ENCODE data around the gene MAGI1.

MAGI1 gene

DNA sequence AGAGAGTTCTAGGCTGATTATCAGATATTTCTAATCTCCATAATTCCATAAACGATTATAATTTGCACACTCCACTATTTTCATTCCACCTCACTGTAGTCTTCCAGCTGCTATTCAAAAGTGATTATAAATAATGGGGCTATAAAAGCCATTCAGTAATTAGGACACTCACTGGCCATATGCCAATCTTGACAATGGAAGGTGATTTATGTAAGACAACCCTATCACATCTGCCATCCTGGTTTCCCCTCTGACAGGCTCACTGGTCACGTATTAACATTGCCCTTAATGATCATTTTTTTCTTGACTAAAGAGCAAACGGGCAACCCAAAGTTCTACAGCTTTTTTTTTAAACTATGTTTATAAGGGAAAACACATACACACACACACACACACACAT, 402.4 kb downstream of the MAGI1 start:
- H3K36me3 ChIP-seq (ENCODE audit: insufficient read depth, low read length), result no peaks in the 10 kb centered on the region
- peaks cover 20% of the 10 kb centered on the region for H3K4me1 ChIP-seq (ENCODE audit: insufficient read depth, low read length)
- H3K9ac ChIP-seq (ENCODE audit: low read depth, low read length), result no peak overlapping the region
- no peaks in the 10 kb centered on the region for H3K9me3 ChIP-seq (ENCODE audit: control insufficient read depth, insufficient read depth, low read length)

DNA sequence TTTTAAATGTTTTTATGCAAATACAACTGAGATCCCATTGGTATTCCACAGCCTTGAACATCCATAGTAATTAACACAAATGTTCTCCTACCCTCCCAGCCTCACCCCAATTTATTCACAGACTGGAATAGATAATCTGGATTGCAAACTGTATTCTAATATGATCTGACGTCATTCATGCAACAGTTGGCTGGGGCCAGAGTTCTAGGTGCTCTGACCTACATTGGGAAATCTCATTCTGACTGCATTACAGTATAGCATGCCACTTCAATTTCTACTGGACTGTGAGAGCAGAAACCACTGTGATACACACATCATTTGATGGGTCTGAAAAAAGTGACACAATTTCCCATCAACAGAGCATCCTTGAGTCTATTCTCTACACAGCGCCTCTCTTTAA, 403.1 kb downstream of the MAGI1 start:
- Histone ChIP-seq H3K36me3 (ENCODE audit: insufficient read depth, low read length) (no peaks in the 10 kb centered on the region), H3K9ac (ENCODE audit: low read depth, low read length) (no peak overlapping the region), H3K4me1 (ENCODE audit: insufficient read depth, low read length) (peaks cover 14% of the 10 kb centered on the region; the same call in 1 of the 2 replicates), H3K9me3 (ENCODE audit: control insufficient read depth, insufficient read depth, low read length) (no peaks in the 10 kb centered on the region)

DNA sequence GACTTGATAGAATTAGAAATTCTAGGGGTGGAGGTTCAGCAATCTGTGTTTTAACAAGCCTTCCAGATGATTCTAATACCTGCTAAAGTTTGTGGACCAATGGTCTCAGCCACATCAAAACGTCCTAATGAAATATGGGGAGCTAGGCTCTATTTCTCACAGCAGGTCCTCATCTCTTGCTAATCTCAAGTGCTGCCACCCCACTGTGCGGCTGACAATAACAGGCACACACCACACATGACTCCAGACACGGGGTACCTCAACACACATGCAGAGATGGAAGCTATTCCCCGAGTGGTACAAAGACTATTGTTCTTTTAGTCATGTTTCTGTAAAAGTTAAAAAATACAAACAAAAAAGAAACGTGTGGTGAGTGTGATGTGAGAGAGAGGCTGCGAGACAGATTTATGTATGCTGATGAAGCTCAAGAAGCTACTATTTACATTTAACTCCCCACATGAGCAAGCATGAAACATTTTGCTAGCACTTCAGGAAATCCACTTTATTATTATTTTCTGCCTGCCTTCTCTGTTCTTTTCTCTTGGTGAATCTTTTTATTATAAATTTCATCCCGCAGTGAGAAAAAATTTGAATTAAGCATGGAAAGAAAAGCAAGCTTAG, 405.6 kb downstream of the MAGI1 start:
- Histone ChIP-seq H3K4me1 (ENCODE audit: insufficient read depth, low read length) (peaks cover 9% of the 10 kb centered on the region; the same call in 1 of the 2 replicates), H3K36me3 (ENCODE audit: insufficient read depth, low read length) (no peaks in the 10 kb centered on the region), H3K9me3 (ENCODE audit: control insufficient read depth, insufficient read depth, low read length) (no peaks in the 10 kb centered on the region), H3K9ac (ENCODE audit: low read depth, low read length) (no peak overlapping the region)

DNA sequence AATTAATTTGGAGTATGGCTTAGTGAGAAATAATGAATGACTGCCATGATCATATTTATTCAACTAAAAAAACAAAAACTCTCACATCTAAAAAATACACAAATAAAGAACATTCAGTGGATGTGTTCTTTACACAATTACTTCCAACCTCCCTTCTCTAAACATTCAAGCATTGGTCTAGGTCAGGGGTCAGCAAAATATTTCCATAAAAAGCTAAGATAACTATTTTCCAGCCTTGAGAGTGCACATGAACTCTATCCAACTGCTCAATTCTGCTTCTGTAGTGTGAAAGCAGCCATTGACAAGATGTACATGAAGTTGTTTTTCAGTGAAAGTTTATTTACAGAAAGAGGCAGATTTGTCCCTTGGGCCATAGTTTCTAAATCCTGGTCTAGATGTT, 406.3 kb downstream of the MAGI1 start:
- Histone ChIP-seq H3K36me3 (ENCODE audit: insufficient read depth, low read length) (no peaks in the 10 kb centered on the region), H3K4me1 (ENCODE audit: insufficient read depth, low read length) (peaks cover 9% of the 10 kb centered on the region; the same call in 1 of the 2 replicates), H3K9me3 (ENCODE audit: control insufficient read depth, insufficient read depth, low read length) (no peaks in the 10 kb centered on the region), H3K9ac (ENCODE audit: low read depth, low read length) (no peak overlapping the region)

DNA sequence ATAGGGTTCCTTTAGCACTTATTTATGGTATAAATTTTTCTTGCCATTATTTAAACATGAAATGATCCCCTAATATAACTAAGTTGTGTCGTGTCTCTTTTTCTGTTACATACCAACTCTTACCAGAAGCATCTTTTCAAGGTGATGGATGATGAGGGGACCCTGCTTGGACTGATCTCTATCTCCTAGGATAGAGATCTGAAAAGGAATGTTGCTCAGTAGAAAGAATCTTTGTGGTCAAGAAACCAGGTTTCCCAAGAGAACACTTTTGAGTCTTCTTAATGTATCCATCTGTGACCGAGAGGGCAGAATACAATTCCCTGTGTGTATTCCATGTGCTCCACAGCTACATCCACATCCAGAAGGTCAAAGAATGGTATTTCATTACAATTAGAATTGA, 409.7 kb downstream of the MAGI1 start:
- H3K9me3 ChIP-seq (ENCODE audit: control insufficient read depth, insufficient read depth, low read length), result no peaks in the 10 kb centered on the region
- no peaks in the 10 kb centered on the region for H3K36me3 ChIP-seq (ENCODE audit: insufficient read depth, low read length)
- H3K4me1 ChIP-seq (ENCODE audit: insufficient read depth, low read length), result peaks cover 14% of the 10 kb centered on the region; the same call in 1 of the 2 replicates
- no peak overlapping the region for H3K9ac ChIP-seq (ENCODE audit: low read depth, low read length)

DNA sequence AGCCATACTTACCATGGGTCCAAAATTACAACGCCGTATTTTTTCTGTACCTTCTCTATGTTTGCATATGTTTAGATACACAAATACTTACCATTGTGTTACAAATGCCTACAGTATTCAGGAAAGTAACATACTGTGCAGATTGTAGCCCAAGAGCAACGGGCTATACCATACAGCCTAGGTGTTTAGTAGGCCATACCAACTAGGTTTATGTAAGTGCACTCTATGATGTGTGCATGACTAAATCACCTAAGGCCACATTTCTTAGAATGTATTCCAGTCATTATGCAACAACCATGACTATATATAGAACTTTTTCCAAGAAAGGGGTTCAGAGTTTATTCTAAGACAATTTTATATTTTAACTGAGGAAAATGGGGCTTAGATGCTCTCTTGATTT, 411.7 kb downstream of the MAGI1 start:
- Histone ChIP-seq H3K4me1 (ENCODE audit: insufficient read depth, low read length) (peaks cover 5% of the 10 kb centered on the region; the same call in 1 of the 2 replicates), H3K9me3 (ENCODE audit: control insufficient read depth, insufficient read depth, low read length) (no peaks in the 10 kb centered on the region), H3K9ac (ENCODE audit: low read depth, low read length) (no peak overlapping the region), H3K36me3 (ENCODE audit: insufficient read depth, low read length) (no peaks in the 10 kb centered on the region)

DNA sequence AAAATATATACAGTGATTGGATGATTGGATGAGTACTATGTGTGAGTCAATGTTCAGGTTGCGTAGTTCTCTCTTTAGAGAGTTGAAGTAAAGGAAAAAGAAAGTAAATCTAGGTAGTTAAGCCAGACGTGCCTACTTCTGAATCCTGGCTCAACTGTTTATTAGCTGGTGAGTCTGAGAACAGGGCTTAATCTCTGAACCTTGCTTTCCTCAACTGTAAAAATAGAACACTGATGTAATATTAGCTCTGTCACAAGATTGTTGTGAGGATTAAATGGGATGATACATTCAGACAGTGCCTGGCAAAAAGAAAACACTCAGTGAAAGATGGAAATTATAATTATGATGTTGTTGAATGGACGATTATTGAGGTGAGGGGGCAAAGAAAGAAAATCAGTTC, 413.4 kb downstream of the MAGI1 start:
- Histone ChIP-seq H3K4me1 (ENCODE audit: insufficient read depth, low read length) (peaks cover 5% of the 10 kb centered on the region; the same call in 1 of the 2 replicates), H3K9ac (ENCODE audit: low read depth, low read length) (no peak overlapping the region), H3K36me3 (ENCODE audit: insufficient read depth, low read length) (no peaks in the 10 kb centered on the region), H3K9me3 (ENCODE audit: control insufficient read depth, insufficient read depth, low read length) (no peaks in the 10 kb centered on the region)

DNA sequence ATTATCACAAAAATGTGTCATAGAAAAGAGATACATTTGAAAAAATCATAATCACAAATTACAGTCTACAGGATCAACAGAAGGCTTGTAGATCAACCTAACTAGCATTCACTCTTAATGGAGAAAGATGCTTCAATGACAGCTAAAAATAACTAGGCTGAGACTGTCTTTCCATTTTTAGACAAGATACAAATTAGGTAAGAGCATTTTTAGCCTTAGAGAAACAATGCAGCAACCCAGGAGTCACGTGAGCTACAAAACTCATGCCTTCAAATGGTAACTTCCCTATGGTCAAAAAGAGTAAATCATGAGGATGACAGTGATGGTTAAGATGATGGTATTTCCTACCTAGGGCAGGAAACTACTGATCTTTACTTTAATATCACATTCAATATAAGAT, 415.4 kb downstream of the MAGI1 start:
- peaks cover 17% of the 10 kb centered on the region; the same call in 1 of the 2 replicates for H3K4me1 ChIP-seq (ENCODE audit: insufficient read depth, low read length)
- H3K36me3 ChIP-seq (ENCODE audit: insufficient read depth, low read length), result no peaks in the 10 kb centered on the region
- no peaks in the 10 kb centered on the region for H3K9me3 ChIP-seq (ENCODE audit: control insufficient read depth, insufficient read depth, low read length)
- no peak overlapping the region for H3K9ac ChIP-seq (ENCODE audit: low read depth, low read length)

DNA sequence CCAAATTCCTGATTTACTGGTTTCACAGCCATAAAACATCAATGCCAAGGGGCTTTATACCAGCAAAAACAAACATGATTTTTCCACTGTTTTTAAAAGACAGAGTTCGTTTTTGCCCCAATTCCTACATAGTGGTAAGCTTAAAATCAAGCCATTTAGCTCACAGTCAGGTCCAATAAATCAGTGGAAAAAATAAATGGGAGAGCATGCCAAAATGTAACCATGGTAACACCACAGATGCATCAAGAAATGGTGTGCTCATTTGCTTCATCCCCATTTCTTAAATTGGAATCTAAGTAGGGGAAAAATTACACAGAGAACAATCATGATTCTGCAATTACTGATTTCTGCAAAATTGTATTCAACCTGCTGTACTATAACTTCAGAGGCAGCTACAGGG, 418.8 kb downstream of the MAGI1 start:
- Histone ChIP-seq H3K9ac (ENCODE audit: low read depth, low read length) (no peak overlapping the region), H3K9me3 (ENCODE audit: control insufficient read depth, insufficient read depth, low read length) (no peaks in the 10 kb centered on the region)

DNA sequence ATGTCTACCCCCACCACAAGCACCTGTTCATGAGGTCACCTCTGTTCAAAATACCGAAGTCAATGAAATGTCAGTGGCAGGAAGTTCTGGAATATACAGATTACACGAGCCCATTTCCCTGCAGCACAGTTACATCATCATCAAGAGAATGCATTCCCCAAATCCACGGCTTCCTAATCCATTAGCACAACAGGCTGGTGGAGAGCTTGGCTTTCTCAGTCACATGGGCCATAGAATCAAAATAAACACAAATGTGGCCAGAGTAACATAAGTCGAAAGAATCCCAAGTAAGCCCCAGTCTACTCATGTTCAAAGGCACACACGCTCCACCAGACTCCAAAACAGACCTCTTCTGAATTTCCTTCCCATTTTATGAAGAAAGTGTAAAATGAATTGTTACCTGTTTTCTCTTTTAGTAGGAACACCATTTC, 419.3 kb downstream of the MAGI1 start:
- H3K4me1 ChIP-seq (ENCODE audit: insufficient read depth, low read length), result peaks cover 16% of the 10 kb centered on the region; the same call in 1 of the 2 replicates
- H3K9ac ChIP-seq (ENCODE audit: low read depth, low read length), result no peak overlapping the region
- H3K36me3 ChIP-seq (ENCODE audit: insufficient read depth, low read length), result no peaks in the 10 kb centered on the region
- no peaks in the 10 kb centered on the region for H3K9me3 ChIP-seq (ENCODE audit: control insufficient read depth, insufficient read depth, low read length)

More for the DNA sequence above, 418.8 kb downstream of the MAGI1 start:
- peaks cover 16% of the 10 kb centered on the region; the same call in 1 of the 2 replicates for H3K4me1 ChIP-seq (ENCODE audit: insufficient read depth, low read length)
- no peaks in the 10 kb centered on the region for H3K36me3 ChIP-seq (ENCODE audit: insufficient read depth, low read length)

DNA sequence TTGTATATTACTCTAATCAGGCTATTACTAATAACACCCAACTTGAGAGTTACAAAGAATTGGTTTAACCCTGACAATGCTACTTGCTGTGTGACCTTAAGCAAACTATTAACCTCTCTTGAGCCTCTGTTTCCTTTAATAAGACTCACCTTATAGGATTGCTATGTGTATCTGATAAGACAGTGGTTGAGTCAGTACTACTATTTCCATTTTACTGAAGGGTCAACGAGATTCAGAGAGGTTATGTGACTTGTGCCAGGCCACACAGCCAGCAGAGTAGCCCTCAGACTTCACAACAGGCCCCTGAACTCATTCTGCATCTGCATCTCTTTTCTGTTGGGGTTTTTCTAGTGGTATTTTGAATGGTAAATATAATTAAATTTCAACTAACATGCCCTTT, 420.1 kb downstream of the MAGI1 start:
- Histone ChIP-seq H3K9me3 (ENCODE audit: control insufficient read depth, insufficient read depth, low read length) (no peaks in the 10 kb centered on the region), H3K9ac (ENCODE audit: low read depth, low read length) (no peak overlapping the region), H3K4me1 (ENCODE audit: insufficient read depth, low read length) (peaks cover 16% of the 10 kb centered on the region; the same call in 1 of the 2 replicates), H3K36me3 (ENCODE audit: insufficient read depth, low read length) (no peaks in the 10 kb centered on the region)

DNA sequence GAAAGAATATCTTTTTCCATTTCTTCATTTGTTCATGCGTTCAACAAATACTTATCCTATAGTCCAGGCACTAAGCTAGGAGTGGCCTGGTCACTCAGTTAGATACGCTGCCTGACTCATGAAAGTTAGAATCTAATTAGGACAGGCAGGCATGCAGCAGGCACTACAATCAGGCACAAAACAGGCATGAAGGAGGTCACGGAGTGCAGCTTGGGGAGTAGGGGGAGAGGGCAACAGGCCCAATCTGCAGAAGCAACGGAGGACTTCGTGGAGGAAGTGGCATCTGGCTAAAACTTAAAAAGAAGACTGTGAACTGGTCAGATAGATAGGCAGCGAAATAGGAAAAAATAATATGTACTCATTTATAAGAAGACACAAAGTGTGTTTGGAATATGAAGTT, 420.9 kb downstream of the MAGI1 start:
- no peak overlapping the region for H3K9ac ChIP-seq (ENCODE audit: low read depth, low read length)
- no peaks in the 10 kb centered on the region for H3K9me3 ChIP-seq (ENCODE audit: control insufficient read depth, insufficient read depth, low read length)
- H3K4me1 ChIP-seq (ENCODE audit: insufficient read depth, low read length), result peaks cover 16% of the 10 kb centered on the region; the same call in 1 of the 2 replicates
- no peaks in the 10 kb centered on the region for H3K36me3 ChIP-seq (ENCODE audit: insufficient read depth, low read length)

DNA sequence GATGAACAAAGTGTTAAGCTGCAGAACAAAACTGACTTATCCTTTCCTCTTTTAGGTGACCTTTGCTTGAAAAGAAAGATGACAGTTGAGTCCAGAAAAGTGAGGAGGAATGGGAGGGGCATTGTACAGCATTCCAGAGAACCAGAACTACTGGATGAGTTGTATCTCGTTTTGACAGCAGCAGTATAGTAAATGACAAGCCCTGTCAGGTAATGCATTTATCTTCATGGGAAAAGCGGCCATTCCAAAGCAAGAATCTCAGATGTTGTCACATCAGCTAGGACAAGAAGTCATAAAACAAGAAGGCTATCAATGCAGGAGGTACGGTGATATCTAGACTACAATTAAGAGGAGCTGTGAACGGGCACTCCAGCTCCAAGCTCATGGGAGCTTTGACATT, 421.5 kb downstream of the MAGI1 start:
- Histone ChIP-seq H3K36me3 (ENCODE audit: insufficient read depth, low read length) (no peaks in the 10 kb centered on the region), H3K9ac (ENCODE audit: low read depth, low read length) (no peak overlapping the region), H3K4me1 (ENCODE audit: insufficient read depth, low read length) (peaks cover 16% of the 10 kb centered on the region; the same call in 1 of the 2 replicates), H3K9me3 (ENCODE audit: control insufficient read depth, insufficient read depth, low read length) (no peaks in the 10 kb centered on the region)

DNA sequence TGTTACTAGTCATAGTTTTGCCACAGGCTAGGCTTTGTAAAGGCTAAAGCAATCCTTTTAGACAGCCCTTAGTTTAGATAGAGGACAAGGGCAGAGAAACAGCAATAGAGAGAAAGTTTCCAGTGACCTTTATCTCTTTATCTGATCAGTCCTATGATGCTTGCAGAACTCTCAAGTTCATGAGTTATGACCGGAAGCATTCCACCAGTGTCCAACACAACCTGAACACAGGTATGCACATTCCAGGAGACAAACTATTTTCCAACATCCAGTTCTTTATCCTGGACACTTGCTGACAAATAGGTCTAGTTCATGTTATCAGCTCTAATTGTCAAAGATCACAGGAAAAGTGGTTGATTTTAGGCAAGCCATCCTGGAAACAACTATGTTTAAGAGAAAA, 422.2 kb downstream of the MAGI1 start:
- Histone ChIP-seq H3K36me3 (ENCODE audit: insufficient read depth, low read length) (no peaks in the 10 kb centered on the region), H3K4me1 (ENCODE audit: insufficient read depth, low read length) (peaks cover 16% of the 10 kb centered on the region; the same call in 1 of the 2 replicates), H3K9ac (ENCODE audit: low read depth, low read length) (no peak overlapping the region), H3K9me3 (ENCODE audit: control insufficient read depth, insufficient read depth, low read length) (no peaks in the 10 kb centered on the region)

DNA sequence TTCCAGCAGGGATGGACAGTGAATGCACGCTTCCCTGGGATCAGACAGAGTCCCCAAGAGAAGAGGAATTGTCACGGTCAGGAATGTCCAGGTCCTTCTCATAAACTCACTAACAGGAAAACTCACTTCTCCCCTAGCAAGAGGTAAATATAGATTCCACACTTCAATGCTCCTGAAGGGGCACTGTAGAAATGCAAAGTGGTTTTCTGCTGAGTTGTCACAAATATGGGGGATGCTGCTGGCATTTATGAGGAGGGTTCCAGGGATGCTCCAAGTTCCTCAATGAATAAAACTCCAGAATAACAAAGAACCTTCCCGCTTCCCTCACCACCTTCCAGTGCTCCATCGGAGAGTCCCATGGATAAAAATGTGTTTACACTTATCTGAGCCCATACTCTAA, 423.4 kb downstream of the MAGI1 start:
- H3K9ac ChIP-seq (ENCODE audit: low read depth, low read length), result no peak overlapping the region
- peaks cover 16% of the 10 kb centered on the region; the same call in 1 of the 2 replicates for H3K4me1 ChIP-seq (ENCODE audit: insufficient read depth, low read length)
- H3K36me3 ChIP-seq (ENCODE audit: insufficient read depth, low read length), result no peaks in the 10 kb centered on the region
- no peaks in the 10 kb centered on the region for H3K9me3 ChIP-seq (ENCODE audit: control insufficient read depth, insufficient read depth, low read length)
